NCI-H2171 (cell line): ENCODE measurements around the gene S100Z.

ENCODE experiments used
- DNase-seq: peaks from one replicate; lab custom pipeline; 2025; lab: John Stamatoyannopoulos, UW

S100Z gene

GRCh38 chr5:76953551-76954382, 104.0 kb downstream of the S100Z start:
- DNase-seq = no peak

- DNase-seq = no peak
These were observed 104.6 kb downstream of the S100Z start for GRCh38 chr5:76954383-76954763.

- no peak for DNase-seq
These were observed 106.2 kb downstream of the S100Z start for GRCh38 chr5:76956033-76956432.

GRCh38 chr5:76958991-76959767, 109.4 kb downstream of the S100Z start:
- DNase-seq = no peak

GRCh38 chr5:76960004-76960625, 110.3 kb downstream of the S100Z start:
- no peak for DNase-seq

GRCh38 chr5:76964060-76964459, 114.2 kb downstream of the S100Z start:
- no peak for DNase-seq
